DOHH2 (cell line): ENCODE results near the gene GLRA3.

Experiments
- EZH2phosphoT487 ChIP-seq: fragments of 200-600 bp; sonication (generic); IDR thresholded peaks from 2 replicates; pipeline ENCODE4 v1.6.1; 2017; ENCODE audit warnings: borderline replicate concordance, mild to moderate bottlenecking, antibody characterized with exemption, low read length, moderate library complexity, mixed read lengths
- TF ChIP-seq, protein P1 (sequence below): fragments of 200-600 bp; sonication (generic); IDR thresholded peaks from one replicate; pipeline ENCODE4 v1.5.1; 2014; ENCODE audit warnings: antibody characterized with exemption, mild to moderate bottlenecking, low read depth, low read length; ENCODE audit not compliant: poor library complexity, severe bottlenecking

DNA sequence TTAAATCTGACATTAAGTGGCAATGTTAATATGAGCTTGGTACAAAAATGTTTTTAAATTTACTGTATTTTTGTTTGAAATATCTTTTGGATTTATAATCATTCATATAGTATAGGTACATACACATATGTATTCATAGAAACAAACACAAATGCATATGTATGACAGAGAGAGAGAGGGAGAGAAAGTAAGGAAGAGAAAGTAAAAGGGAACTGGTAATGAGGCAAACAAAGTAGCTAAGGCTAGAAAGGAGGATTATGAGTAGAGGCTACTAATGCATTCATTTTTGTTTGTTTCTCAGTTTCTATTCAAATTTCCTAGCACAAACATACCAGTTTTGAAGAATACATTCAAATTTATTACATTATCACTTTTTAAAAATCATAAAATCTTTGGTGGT is 132.4 kb downstream of the GLRA3 start:
- TF ChIP-seq, protein P1, sequence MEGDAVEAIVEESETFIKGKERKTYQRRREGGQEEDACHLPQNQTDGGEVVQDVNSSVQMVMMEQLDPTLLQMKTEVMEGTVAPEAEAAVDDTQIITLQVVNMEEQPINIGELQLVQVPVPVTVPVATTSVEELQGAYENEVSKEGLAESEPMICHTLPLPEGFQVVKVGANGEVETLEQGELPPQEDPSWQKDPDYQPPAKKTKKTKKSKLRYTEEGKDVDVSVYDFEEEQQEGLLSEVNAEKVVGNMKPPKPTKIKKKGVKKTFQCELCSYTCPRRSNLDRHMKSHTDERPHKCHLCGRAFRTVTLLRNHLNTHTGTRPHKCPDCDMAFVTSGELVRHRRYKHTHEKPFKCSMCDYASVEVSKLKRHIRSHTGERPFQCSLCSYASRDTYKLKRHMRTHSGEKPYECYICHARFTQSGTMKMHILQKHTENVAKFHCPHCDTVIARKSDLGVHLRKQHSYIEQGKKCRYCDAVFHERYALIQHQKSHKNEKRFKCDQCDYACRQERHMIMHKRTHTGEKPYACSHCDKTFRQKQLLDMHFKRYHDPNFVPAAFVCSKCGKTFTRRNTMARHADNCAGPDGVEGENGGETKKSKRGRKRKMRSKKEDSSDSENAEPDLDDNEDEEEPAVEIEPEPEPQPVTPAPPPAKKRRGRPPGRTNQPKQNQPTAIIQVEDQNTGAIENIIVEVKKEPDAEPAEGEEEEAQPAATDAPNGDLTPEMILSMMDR = no peak
- no peak for TF ChIP-seq EZH2phosphoT487
